ENCODE results near the gene STRC.
"Not testable (repeated sequence)": the region's sequence is repeated elsewhere in the genome, so short reads cannot be mapped to it uniquely, and the experiment has no call there.

The STRC gene

GRCh38 chr15:43618700-43619099, at the start of gene STRC:
Gene STRC (minus strand): TSS chr15:43618800. CDS start chr15:43618722, 78 bp downstream.
- DNase-seq = not testable (repeated sequence)

GRCh38 chr15:43666177-43666576, 47.6 kb upstream of the STRC start:
- not testable (repeated sequence) for DNase-seq

- not testable (repeated sequence) for DNase-seq
Observed at GRCh38 chr15:43663333-43663732, 44.7 kb upstream of the STRC start.

- DNase-seq = not testable (repeated sequence)
Observed at GRCh38 chr15:43662293-43662692, 43.7 kb upstream of the STRC start.

GRCh38 chr15:43659727-43660126, 41.1 kb upstream of the STRC start:
- not testable (repeated sequence) for DNase-seq

GRCh38 chr15:43649430-43649926, 30.9 kb upstream of the STRC start:
- not testable (repeated sequence) for DNase-seq

GRCh38 chr15:43648649-43649429, 30.2 kb upstream of the STRC start, which contains the start of gene CATSPER2:
Gene CATSPER2 (minus strand): TSS chr15:43648844. CDS start chr15:43648061, 783 bp downstream.
- no peak for DNase-seq

GRCh38 chr15:43638464-43639204, 20.0 kb upstream of the STRC start:
- not testable (repeated sequence) for DNase-seq

- not testable (repeated sequence) for DNase-seq
Observed at GRCh38 chr15:43626937-43627336, 8.3 kb upstream of the STRC start.

GRCh38 chr15:43625106-43625505, 6.5 kb upstream of the STRC start:
- DNase-seq = no peak

GRCh38 chr15:43622068-43622799, 3.6 kb upstream of the STRC start:
- DNase-seq = not testable (repeated sequence)

- not testable (repeated sequence) for DNase-seq
Observed at GRCh38 chr15:43617750-43618149, 850 bp downstream of the STRC start.

- not testable (repeated sequence) for DNase-seq
Observed at GRCh38 chr15:43602233-43602632, 16.4 kb downstream of the STRC start.

GRCh38 chr15:43600200-43600599, 18.4 kb downstream of the STRC start:
- DNase-seq = not testable (repeated sequence)

GRCh38 chr15:43599131-43599530, 19.5 kb downstream of the STRC start:
- not testable (repeated sequence) for DNase-seq

- DNase-seq = not testable (repeated sequence)
Observed at GRCh38 chr15:43593328-43594190, 25.0 kb downstream of the STRC start, which contains the start of gene CKMT1B. Gene CKMT1B (plus strand): TSS chr15:43594027. CDS start chr15:43594219, 192 bp downstream.

GRCh38 chr15:43592841-43593240, 25.8 kb downstream of the STRC start:
- DNase-seq = not testable (repeated sequence)

GRCh38 chr15:43589778-43590466, 28.7 kb downstream of the STRC start, which contains the start of gene PPIP5K1:
Gene PPIP5K1 (minus strand): TSS chr15:43590208. CDS start chr15:43584504, 5,704 bp downstream.
- DNase-seq = not testable (repeated sequence)

GRCh38 chr15:43574607-43575006, 44.0 kb downstream of the STRC start:
- not testable (repeated sequence) for DNase-seq

GRCh38 chr15:43566615-43567014, 52.0 kb downstream of the STRC start:
- not testable (repeated sequence) for DNase-seq

- DNase-seq = not testable (repeated sequence)
Observed at GRCh38 chr15:43563793-43564192, 54.8 kb downstream of the STRC start.

Measured in CD4-positive, alpha-beta T cell treated with Interferon alpha-2 for 1 hour (primary cell).